GM18909 (cell line): ENCODE data around the gene CCDC60.

Experiments used
- ATAC-seq: cut with Tn5 transposase; IDR thresholded peaks from one replicate; pipeline ENCODE4 v1.9.1; 2021; ENCODE audit warnings: mild to moderate bottlenecking; ENCODE audit not compliant: unreplicated experiment, poor library complexity

The CCDC60 gene

DNA sequence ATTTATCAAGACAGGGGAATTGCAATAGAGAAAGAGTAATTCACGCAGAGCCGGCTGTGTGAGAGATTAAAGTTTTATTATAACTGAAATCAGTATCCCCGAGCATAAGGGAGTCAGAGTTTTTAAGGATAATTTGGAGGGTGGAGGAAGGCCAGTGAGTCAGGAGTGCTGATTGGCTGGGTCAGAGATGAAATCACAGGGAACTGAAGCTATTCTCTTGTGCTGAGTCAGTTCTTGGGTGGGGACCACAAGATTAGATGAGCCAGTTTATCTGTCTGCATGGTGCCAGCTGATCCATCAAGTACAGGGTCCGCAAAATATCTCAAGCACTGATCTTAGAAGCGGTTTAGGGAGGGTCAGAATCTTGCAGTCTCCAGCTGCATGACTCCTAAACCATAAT, 96.6 kb downstream of the CCDC60 start:
- ATAC-seq: no peak

DNA sequence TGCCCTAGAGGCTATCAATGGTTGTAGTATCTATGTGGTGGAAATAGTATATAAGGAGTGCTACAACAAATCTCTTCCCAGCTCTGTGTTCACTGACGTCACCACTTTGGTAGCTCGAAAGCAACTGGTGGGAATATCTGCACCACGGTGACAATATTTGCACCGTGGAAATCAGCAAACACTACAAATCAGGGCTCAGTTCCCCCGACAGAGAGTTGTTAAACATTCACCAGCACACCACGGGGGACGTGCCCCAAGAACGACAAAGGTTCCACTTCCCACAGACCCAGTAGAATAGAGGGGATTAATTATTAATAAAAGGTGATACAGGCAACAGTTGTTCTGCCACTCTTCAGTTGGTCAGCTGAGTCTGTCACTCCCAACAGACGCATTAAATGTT, 98.4 kb downstream of the CCDC60 start:
- no peak for ATAC-seq

DNA sequence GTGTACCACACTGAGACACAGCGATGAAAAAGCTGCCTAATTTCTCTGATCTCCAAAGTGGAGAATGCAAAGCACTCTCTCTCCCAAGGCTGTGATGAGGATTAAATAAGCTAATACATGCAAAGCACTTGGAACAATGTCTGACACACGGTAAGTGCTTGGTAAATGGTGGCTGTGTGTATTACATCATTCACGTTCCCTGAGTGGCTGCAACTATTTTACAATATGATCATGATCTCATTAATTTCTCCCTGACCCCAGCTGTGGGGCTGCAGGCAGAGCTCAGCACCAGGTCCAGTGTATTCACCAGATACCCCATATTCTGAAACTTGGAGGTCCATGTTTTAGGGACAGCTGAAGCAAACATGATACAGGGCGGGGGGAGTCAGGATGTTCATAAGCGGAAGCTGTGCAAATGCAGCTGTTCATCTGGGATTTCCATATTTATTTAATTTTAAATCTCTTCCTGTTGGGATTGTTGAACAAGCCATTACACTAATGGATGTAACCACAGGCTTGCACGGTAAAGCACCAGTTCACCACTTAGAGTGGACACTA, 106.4 kb downstream of the CCDC60 start:
- ATAC-seq: no peak

DNA sequence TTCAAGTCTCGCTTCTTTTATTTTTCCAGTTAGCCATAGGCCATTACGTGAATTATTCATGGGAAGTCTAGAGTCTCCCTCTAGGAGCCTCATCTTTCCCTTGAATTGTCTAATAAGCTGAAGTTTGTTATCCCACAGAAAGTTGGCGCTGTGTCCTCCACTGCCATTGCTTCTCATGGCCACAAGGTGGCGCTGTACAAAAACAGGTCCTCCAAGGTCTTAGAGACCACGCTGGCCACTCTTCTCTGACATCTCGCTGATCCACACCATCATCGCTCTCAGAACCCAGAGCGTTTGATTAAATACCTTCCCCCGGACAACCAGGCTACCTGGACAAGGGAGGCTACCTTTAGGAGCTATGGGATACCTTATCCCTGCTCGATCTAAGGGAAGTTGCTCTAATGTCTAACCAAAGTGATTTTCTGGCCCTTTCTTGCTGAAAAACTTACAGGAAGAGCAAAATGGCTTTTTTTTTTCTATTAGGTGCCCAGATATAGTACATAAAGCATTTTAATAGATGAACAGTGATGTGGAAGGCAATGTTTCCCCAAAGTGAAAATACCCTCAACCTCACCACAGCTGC, 110.0 kb downstream of the CCDC60 start:
- peak; percentile 65 for ATAC-seq

DNA sequence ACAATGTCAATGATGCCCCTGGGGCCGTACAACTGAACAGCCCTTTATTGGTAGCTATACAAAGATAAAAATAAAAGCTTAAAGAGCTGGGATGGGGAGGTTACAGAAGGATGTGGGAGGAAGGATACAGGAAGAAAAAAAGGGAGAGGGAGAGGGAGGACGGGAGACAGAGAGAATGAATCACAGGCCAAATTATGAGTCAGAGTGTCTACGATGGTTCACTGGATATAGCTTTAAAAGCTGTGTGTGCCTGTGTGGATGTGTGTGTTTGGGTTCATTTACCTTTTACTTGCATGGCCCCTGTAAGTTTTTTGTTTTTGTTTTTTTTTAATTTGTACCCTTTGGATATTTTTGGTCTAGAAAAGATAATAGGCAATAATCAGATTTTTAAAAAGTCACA, 111.9 kb downstream of the CCDC60 start:
- no peak for ATAC-seq

DNA sequence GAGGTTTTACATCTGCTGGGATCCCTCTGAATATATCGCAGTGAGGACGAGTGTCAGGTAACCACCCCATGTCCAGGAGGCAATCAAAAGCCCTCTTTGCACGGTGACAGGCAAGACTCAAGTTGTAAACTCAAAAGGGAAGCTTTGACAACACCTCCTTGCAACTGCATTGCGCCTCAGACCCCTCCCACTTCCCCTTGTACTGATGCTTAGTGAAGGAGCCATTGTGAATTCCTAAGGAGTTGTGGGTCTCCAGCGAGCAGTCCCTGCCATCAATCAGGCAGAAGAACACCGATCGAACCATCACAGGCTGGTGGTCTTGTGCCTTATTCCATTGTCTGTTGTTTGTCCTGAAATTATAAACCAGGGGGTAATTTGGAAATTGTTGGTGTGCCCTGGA, 112.6 kb downstream of the CCDC60 start:
- no peak for ATAC-seq

DNA sequence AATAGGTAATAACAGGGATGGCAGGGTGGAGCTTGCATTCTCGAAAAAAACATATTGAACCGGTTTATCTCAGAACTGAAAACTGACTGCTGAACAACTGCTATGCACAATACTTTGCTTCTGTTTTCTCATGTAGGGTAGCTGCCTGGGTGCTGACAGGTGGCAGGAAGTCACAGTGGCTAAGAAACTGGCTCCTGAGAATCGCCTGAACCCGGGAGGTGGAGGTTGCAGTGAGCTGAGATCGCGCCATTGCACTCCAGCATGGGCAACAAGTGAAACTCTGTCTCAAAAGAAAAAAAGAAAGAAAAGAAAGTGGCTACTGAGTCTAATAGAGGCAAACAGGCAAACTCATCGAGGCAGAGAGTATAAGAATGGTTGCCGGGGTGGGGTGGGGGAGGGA, 113.1 kb downstream of the CCDC60 start:
- ATAC-seq: no peak

DNA sequence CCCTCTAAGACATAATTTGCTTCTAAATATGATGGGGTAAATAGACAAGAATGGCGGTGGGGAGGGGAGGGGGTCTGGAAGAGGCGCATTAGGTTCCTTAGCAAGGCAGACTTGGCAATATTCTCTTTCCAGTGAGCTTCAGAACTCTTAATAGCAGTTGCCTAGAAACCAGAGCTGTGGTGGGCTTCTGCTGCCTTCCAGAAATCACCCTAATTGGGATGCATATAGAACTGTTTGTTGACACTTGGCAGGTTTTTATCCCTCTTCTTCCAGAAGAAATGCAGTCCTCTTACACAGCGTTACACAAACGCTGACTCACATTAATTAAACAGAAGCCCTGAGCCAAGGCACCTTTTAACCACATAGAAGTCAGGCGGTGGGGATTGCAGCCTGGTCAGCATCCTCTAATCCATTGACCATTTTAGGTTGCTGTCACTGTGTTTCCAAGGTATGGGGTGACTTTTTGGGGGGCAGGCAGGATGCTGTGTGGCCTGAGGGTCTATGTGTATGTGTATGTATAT, 114.1 kb downstream of the CCDC60 start:
- ATAC-seq: no peak

DNA sequence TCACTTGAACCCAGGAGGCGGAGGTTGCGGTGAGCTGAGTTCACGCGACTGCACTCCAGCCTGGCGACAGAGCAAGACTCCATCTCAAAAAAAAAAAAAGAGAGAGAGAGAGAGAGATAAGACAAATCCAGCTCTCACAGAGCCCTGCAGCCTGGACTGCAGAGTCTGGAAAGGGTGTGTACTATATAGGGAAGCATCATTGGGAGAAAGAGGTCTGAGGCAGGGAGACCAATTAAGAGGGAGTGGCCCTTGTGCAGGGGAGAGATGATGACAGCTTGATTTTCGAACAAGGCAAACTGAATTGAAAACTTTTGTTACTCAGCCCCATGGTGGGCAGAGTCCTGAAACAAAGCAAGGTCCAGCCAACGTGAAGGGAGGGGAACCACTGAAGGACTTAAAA, 116.2 kb downstream of the CCDC60 start:
- ATAC-seq: no peak

DNA sequence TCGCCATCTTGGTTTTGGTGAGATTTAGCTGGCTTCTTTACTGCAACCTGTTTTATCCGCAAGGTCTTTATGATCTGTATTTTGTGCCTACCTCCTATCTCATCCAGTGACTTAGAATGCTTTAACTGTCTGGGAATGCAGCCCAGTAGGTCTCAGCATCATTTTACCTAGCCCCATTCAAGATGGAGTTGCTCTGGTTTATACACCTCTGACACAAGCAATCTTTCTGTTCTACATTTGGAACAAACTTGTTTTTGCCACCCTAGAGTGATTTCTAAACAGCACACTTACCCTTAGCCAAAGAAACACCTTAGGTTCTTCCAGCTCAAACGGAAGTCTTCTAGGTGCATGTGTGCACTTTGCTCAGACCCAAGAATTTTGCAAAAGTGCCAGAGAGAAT, 122.3 kb downstream of the CCDC60 start:
- no peak for ATAC-seq

DNA sequence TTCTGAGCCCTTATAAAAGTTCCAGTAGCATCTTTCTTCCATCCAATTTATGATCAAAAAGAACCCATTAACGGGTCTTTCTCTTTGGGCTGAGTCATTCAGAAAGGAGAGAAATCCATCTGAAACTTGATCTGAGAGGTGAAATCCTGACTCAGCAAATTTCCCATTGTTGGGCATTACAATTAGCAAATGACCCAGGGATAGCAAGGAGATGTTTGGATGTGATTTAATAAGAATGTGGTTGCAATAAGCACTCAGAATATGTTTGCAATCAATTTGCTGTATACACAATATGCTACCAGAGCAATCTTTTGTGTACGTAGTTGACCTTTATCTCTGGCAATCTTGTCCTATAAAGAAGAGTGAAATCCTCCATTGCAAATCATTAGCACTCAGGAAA, 122.7 kb downstream of the CCDC60 start:
- no peak for ATAC-seq

DNA sequence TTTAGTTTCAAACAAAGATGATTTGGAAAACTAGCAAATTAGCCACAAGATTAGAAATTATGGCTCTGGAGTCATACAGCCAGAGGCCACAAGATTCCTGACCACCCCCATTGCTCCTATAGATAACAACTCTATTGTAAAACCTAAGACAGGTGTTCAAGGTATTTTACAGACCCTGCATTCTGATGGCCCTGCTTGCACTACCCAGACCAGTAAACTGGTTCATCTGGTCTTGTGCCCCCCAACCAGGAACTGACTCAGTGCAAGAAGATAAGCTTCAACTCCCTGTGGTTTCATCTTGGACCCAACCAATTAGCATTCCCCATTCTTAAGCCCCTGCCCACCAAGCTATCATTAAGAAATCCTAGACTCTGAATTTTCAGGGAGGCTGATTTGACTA, 125.0 kb downstream of the CCDC60 start:
- no peak for ATAC-seq

DNA sequence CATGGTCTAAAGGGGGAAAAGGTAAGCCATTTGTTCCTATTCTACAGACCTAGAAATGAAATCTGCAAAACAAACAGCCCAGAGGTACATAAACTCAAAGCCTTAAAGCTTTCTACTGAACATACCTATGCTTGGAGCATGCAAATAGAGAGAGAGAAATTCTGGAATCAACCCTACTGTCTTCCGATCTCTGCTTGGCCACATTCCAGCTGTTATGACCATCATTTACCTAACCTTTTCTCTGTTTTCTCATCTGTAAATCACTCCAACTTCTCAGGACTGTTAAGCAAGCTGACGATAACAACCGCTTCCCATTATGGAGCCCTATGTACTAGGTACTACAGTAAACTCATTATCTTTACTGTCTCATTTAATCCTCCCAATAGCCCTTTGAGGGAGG, 126.3 kb downstream of the CCDC60 start:
- no peak for ATAC-seq

DNA sequence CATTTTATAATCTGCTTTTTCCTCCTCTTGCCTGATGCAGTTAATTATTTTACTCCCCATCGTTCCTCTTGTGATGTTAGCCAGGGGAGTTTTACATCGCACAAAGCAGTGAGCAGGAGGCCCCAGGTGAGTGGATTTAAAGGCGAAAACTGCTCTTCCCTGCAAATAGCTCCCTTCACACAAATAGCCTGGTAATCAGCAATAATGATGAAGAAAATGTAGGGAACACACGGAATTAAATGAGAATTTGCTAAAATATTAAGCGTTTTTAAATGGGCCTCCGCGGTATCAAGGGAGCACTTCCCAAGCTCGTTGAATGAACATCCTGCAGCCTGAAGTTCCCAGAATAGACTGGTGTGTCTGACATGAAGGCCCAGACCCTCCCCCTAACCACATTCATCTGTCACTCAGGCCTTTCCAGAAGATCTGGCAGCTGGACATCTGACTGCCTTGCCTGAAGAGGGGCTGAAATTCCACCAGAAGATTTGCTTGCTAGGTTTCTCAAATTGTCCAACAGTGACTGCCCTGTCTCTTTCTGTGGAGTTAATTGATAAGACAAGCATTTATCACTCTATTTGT, 127.2 kb downstream of the CCDC60 start:
- no peak for ATAC-seq

DNA sequence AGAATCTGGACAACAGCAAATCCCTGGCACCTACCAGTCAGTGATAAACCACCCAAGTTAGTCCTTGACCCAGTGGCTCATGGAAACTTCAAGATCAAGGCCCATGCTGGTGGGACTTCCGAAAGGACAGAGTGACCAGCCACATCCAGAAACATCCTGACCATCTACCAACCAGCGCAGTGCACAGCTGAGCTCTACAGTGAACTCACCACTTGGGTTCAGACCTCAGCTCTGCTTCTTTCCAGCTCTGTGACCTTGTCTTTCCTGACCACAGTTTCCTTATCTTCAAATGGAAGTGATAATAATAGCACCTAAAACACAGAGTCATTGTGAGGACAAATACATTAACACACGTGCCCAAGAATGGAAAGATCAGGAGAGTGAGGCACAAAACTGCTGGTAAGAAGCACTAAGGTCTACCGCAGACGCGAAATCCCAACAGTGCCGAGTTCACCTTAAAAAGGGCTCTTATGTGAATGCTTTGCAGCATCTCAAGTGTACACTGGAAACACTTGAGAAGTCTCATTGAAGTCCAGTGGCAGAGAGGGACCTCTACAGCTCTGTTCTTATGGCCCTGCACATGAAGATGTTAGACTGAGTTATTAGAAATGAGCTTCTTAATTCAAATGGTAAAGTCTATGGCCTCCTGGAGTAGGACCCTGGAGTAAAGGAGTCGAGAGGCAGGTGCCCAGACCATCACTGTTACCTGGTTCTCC, 128.8 kb downstream of the CCDC60 start:
- ATAC-seq: no peak

DNA sequence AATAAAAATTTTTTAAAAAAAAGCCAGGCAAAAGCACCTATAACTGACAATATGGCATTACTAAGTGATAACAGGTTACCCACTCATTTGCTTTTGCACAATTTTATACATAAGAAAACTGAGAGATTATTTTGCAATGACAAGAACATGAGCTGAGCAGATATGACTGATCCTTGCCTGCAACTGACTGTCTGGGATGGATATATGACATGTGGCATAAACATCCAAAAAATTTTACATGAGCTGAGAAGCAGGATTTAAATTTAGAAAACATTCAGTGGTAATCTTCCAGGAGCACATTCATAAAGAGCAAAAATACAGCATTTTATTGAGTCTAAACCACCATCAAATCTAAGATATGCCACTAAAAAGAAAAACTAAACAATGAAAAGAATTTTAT, 133.8 kb downstream of the CCDC60 start:
- no peak for ATAC-seq

DNA sequence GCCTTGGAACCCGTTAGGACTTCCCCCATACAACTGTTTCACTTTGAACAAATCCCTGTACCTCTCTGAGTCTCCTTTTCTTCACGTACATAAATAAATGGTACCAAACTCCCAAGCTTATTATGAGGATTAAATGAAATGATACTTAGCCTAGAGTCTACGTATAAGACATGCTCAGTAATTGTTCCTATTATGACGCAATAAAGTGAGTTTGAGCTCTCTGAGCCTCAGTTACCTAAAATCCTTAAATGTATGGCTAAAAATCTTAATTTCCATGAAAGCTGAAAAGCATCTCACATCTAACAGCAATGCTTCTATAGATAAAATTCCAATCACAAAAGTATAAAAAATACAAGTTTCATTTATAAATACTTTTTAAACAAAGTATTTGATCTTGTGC, 141.1 kb downstream of the CCDC60 start:
- no peak for ATAC-seq

DNA sequence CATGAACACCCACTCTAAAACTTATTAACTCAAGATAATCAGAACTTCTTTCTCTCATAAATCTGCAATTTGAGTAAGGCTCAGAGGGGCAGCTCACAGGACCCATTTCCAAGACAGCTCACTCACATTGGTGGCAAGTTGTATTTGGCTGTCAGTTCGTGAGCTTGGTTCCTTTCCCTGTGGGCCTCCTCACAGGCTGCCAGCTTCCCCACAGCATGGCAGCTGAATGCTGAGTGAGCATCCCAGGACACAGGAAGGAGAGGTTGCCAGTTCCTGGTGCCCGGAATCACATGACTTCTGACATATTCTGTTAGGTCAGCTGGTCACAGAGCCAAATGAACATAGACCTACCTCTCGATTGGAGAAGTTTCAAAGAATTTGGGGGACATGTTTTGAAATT, 142.4 kb downstream of the CCDC60 start:
- ATAC-seq: no peak

DNA sequence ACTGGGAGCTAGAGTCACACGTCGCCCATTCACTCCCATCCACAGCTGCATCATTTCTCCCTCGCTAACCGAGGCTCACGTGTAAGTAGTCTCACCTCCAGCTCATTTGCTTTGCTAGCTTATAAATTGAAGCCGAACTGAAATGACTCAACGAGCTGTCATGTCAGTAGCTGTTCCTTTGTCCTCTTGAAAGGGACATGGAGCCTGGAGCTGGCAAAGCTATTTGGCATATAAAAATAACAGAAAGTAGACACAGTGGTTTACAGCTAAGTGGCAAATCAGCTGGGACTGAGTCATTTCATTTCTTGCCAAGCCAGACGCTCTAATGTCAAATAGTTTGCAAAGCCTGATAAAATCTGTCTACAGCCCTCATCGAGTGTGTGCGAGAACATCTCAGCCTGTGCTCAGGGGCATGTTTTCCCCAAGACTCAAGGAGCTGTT, 144.6 kb downstream of the CCDC60 start:
- ATAC-seq: no peak

DNA sequence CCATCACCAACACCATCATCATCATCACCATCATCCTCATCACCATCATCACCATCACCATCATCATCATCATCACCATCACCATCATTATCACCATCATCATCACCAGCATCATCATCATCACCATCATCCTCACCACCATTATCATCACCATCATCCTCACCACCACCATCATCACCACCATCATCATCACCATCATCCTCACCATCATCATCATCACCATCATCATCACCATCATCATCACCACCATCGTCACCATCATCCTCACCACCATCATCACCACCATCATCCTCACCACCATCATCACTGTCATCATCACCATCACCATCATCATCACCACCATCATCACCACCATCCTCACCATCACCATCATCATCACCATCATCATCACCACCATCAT, 146.0 kb downstream of the CCDC60 start:
- ATAC-seq: no peak

DNA sequence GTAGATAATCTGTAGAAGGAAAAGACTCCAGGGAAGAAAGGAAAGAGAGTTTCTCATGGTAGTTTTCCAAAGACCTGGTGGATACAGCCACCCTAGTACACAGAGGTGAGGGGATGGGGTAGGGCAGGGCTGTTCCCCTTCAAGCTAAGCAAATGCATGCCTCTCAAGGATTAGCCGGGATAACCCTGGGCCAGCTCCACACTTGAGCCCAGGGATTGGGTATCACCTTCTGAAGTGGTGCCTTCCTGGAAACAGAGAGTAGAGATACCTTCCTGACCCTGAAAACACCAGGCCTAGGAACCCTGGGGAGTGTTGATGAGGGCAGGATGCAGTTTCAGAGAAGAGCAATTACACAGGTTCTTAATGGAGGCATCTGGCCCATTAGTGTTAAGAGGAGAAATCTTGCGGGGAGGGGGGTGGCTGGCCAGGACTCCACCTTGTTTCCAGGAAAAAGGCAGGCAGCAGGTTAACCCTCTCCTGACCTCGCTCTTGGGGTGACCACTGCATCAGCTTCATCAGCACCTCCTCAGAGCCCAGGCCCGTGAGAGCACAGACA, 152.1 kb downstream of the CCDC60 start:
- ATAC-seq: no peak
